Activated CD8-positive, alpha-beta memory T cell treated with anti-CD3 and anti-CD28 coated beads for 36 hours (primary cell): Measurements from ENCODE around the gene MRGPRE. TPM values are rescaled to one million over a fixed set of nuclear protein-coding genes. Genes with fewer than 3 reads are reported as not detected.

Experiments
- CTCF ChIA-PET: fragments of 350-600 bp; sonication (Branson Sonifier 250); formaldehyde crosslinking; loops from one replicate; lab custom pipeline; 2021; ENCODE audit warnings: antibody characterized with exemption; lab: Charles Lee
- POLR2A ChIA-PET: fragments of 350-600 bp; sonication (Branson Sonifier 250); formaldehyde crosslinking; loops from one replicate; lab custom pipeline; 2021; ENCODE audit warnings: antibody characterized with exemption; lab: Charles Lee
- total RNA-seq, 2 experiments: library from RNA; stranded (reverse); gene quantifications; one replicate each; pipeline ENCODE4 v1.2.3, GENCODE V29; 2021

Gene MRGPRE
- total RNA-seq, 2 experiments from 2014 or later = not detected

DNA sequence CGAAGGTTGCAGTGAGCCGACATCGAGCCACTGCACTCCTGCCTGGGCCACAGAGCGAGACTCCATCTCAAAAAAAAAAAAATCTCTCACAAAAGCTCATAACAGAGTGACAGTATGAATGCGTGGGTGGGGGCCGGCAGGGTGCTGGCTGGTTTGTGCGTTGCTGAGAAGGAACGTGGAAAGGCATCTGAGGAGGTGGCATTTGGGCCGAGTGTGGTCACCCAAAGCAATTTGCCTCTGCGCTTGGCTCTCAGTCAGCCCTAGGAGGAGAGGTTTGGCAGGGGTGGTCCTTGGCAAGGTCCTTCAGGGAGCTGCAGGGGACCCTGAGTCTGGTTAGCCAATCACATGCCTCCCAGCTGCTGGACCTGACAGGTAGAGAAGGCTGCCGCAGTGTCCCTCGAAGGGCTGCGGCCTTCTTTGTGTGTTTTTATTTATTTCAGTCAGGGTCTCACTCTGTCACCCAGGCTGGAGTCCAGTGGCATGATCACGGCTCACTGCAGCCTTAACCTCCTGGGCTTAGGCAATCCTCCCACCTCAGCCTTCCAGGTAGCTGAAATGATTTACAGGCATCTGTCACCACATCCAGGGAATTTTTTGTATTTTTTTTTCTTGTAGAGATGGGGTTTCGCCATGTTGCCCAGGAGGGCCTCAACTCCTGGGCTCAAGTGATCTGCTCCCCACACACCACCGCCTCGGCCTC is 43.6 kb downstream of the MRGPRE start:
- CTCF ChIA-PET = no interaction called here
- POLR2A ChIA-PET = no interaction called here

GRCh38 chr11:3186166-3186953 is 45.9 kb downstream of the MRGPRE start:
- ChIA-PET CTCF (no interaction called here), POLR2A (no interaction called here)

- ChIA-PET POLR2A (no interaction called here), CTCF (no interaction called here)
These were observed 47.4 kb downstream of the MRGPRE start for GRCh38 chr11:3184732-3185347.

DNA sequence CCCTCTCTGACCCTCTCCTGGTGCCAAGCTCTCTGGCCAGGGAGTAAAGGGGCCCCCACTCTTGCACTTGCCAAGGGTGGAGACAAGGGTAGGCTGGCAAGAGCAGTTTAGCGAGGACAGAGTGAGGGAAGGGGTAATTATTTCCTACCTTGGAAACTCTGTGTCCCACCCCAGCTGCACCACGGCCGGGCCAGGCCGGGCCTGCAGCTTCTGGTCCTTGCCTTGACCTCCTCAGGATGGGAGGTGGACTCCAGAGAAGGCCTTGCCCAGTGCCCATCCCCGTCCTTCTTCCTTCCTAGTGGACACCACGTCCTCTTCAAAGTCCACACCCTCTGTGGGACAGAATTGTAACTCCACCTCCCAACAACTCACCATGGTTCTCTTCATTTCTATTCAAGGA is 48.7 kb downstream of the MRGPRE start:
- ChIA-PET POLR2A (no interaction called here), CTCF (no interaction called here)

GRCh38 chr11:3182462-3182852 is 49.8 kb downstream of the MRGPRE start:
- ChIA-PET POLR2A (no interaction called here), CTCF (no interaction called here)

DNA sequence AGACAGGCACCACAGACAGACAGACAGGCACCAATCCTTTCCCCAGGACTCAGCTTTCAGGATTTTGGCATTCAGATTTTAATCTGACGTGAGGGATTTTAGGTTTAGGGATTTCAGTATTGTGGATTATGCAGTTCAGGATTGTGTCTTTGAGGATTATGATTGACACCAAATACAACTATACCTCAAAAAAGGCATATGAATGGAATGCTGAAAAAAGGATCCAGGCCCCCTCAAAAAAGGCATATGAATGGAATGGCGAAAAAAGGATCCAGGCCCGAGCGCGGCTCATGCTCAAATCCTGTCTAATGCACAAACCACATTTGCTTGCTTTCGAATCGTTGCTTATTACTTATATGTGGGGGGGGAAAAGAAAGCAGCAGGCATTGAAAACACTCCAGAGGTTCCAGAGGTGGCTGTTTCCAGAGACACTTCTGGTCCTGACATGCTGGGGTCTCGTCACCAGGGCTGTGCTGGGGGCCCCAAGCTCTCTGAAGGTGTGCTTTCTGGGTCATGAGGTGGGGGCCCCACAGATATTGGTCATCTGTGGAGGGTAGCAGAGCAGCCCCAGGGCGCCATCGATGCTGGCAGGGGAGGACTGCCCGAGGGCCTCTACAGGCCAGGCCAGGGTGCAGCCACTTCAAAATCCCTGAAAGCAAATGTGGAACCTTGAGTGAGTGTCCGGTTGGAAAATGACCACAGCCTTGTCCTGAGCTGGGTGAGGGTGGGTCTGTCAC is 50.3 kb downstream of the MRGPRE start:
- POLR2A ChIA-PET = no interaction called here
- CTCF ChIA-PET = no interaction called here

DNA sequence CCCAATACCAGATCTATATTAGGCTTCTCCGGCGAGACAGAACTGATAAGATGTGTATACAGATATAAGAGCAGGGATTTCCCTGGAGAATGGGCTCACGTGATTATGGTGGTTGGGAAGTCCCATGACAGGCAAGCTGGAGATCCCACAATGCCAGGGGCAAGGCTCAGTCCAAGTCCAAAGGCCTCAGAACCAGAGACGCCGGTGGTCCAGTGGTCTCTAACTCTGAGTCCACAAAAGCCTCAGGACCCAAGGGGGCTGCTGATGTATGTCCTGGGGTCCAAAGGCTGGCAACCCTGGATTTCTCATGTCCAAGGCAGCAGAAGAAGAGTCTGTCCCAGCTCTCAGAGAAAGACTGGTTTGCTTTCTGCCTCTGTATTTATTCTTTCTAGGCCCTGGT is 51.3 kb downstream of the MRGPRE start:
- CTCF ChIA-PET = no interaction called here
- POLR2A ChIA-PET = no interaction called here

- POLR2A ChIA-PET = no interaction called here
- CTCF ChIA-PET = no interaction called here
These were observed 53.9 kb downstream of the MRGPRE start for GRCh38 chr11:3178349-3178748.

GRCh38 chr11:3177931-3178330 is 54.3 kb downstream of the MRGPRE start:
- CTCF ChIA-PET = no interaction called here
- POLR2A ChIA-PET = no interaction called here

Other genes starting within 250 kb of the MRGPRE start
- 100 to 1,000 TPM; 235 to 251 TPM for gene NAP1L4, start 240.1 kb downstream of the MRGPRE start, total RNA-seq
- gene CARS1, start 175.0 kb downstream of the MRGPRE start, total RNA-seq = 10 to 100 TPM; 92.4 to 96.8 TPM
- 1 to 10 TPM; 2.8 to 3.4 TPM for gene OSBPL5, start 67.1 kb downstream of the MRGPRE start, total RNA-seq
- gene MRGPRG, start 13.6 kb downstream of the MRGPRE start, total RNA-seq = not detected
- gene ZNF195, start 146.7 kb upstream of the MRGPRE start, total RNA-seq = 10 to 100 TPM; 40.9 to 41.8 TPM